Liver (tissue), 9 donors: ENCODE data around the gene TMEM97. TPM values are rescaled to one million over a fixed set of nuclear protein-coding genes. Genes with fewer than 3 reads are reported as not detected.
A peak's percentile ranks its signal among the peaks of the same experiment; 100 is the strongest.

Source experiments
- DNase-seq: peaks from one replicate; pipeline ENCODE4 v3.0.0-alpha.2; 2017; ENCODE audit warnings: low spot score
- H3K27ac ChIP-seq, 2 donors: one replicate each; pipeline ENCODE4 v1.7.0; 2013; ENCODE audit warnings: inconsistent platforms in 2 of 2, low read length in 2 of 2, control low read depth in 1 of 2, low read depth in 1 of 2, mild to moderate bottlenecking in 1 of 2
- H3K27me3 ChIP-seq, 4 donors: one replicate each; pipeline versions ENCODE4 v1.6.1 to v1.7.0; 2013; ENCODE audit warnings: low read length in 3 of 4, inconsistent platforms in 1 of 4, mild to moderate bottlenecking in 1 of 4, moderate library complexity in 1 of 4; ENCODE audit not compliant: control insufficient read depth in 4 of 4, insufficient read depth in 4 of 4
- H3K36me3 ChIP-seq, 4 donors: one replicate each; pipeline versions ENCODE4 v1.6.1 to v1.7.0; 2013; ENCODE audit warnings: low read length in 3 of 4, mild to moderate bottlenecking in 3 of 4, low read depth in 1 of 4, moderate library complexity in 1 of 4; ENCODE audit not compliant: control insufficient read depth in 4 of 4, insufficient read depth in 3 of 4
- H3K4me1 ChIP-seq, 4 donors: one replicate each; pipeline versions ENCODE4 v1.6.1 to v1.7.0; 2013; ENCODE audit warnings: low read length in 3 of 4, mild to moderate bottlenecking in 3 of 4, moderate library complexity in 1 of 4; ENCODE audit not compliant: control insufficient read depth in 4 of 4, insufficient read depth in 4 of 4
- H3K4me3 ChIP-seq, 3 donors: one replicate each; pipeline versions ENCODE4 v1.6.1 to v1.7.0; 2013; ENCODE audit warnings: low read length in 3 of 3, control low read depth in 1 of 3, low read depth in 1 of 3, mild to moderate bottlenecking in 1 of 3
- H3K9ac ChIP-seq, 2 donors: one replicate each; pipeline ENCODE4 v1.7.0; 2013; ENCODE audit warnings: low read length in 2 of 2, mild to moderate bottlenecking in 2 of 2, moderate library complexity in 2 of 2, control low read depth in 1 of 2, low read depth in 1 of 2
- H3K9me3 ChIP-seq, 4 donors: one replicate each; pipeline versions ENCODE4 v1.6.1 to v1.7.0; 2013; ENCODE audit warnings: low read length in 3 of 4; ENCODE audit not compliant: control insufficient read depth in 4 of 4
- CTCF ChIP-seq: fragments of 150-350 bp; IDR thresholded peaks from 2 replicates; pipeline ENCODE4 v1.5.1; 2017; ENCODE audit warnings: improper control_type of control experiment, low read depth, low read length; ENCODE audit not compliant: missing input control
- EGR1 ChIP-seq, 2 donors: IDR thresholded peaks; 2 replicates each; pipeline ENCODE4 v1.6.1; 2016 to 2018; ENCODE audit warnings: antibody characterized with exemption in 2 of 2, low read depth in 2 of 2
- GABPA ChIP-seq, 2 donors: IDR thresholded peaks in 1 of 2; conservative IDR thresholded peaks in 1 of 2; 2 replicates each; pipeline ENCODE4 v1.6.1; 2016; ENCODE audit warnings: antibody characterized with exemption in 2 of 2, mild to moderate bottlenecking in 1 of 2, moderate library complexity in 1 of 2
- REST ChIP-seq: IDR thresholded peaks from 2 replicates; pipeline ENCODE4 v1.6.1; 2016; ENCODE audit warnings: antibody characterized with exemption, mild to moderate bottlenecking
- RXRA ChIP-seq, 2 donors: IDR thresholded peaks; 2 replicates each; pipeline ENCODE4 v1.6.1; 2017 to 2018; ENCODE audit warnings: antibody characterized with exemption in 2 of 2, mild to moderate bottlenecking in 1 of 2
- SP1 ChIP-seq: IDR thresholded peaks from 2 replicates; pipeline ENCODE4 v1.6.1; 2018; ENCODE audit warnings: antibody characterized with exemption, mild to moderate bottlenecking
- TAF1 ChIP-seq: conservative IDR thresholded peaks from 2 replicates; pipeline ENCODE4 v1.6.1; 2016; ENCODE audit warnings: antibody characterized with exemption, mild to moderate bottlenecking
- YY1 ChIP-seq: IDR thresholded peaks from 2 replicates; pipeline ENCODE4 v1.6.1; 2016; ENCODE audit warnings: antibody characterized with exemption, mild to moderate bottlenecking
- WGBS: extraction: QIAGEN DNeasy Blood & Tissue Kit; methylation state at CpG from one replicate; pipeline ENCODE4 v1.1.7; 2013; 5-methylcytosine and 5-hydroxymethylcytosine counted together
- polyA plus RNA-seq, 2 donors: library from polyadenylated mRNA; stranded (reverse) in 1 of 2; unstranded in 1 of 2; fragments of 200-250 nt in 1 of 2; fragments of >200 nt in 1 of 2; fragmentation: Nextera tagmentation in 1 of 2; extraction: Ambion mirVana in 1 of 2; gene quantifications; one replicate each; pipeline versions ENCODE4 v1.2.1 to v1.2.3, GENCODE V29; 2013 to 2015
- total RNA-seq, 2 donors: library from RNA; depleted of rRNA; stranded (reverse); fragments of >200 nt; gene quantifications; one replicate each; pipeline ENCODE4 v1.2.3, GENCODE V29; 2014
- TF ChIP-seq, protein P1 (sequence below): IDR thresholded peaks from 2 replicates; pipeline ENCODE4 v1.6.1; 2016; ENCODE audit warnings: antibody characterized with exemption
- donor health status: healthy.
- donor health status: healthy.
- donor health status: healthy.
- donor health status: healthy.
- donor health status: healthy.

The TMEM97 gene
- total and polyA plus RNA-seq, 4 donors = 29.5 to 90.2 (median 63.5) TPM

GRCh38 chr17:28370744-28371103, 51.7 kb downstream of the TMEM97 start:
- H3K4me1 ChIP-seq = peaks cover 4 to 51% (median 31%) of the 10 kb centered on the region in 4 donors
- peak overlapping the region; percentile 62 to 75 for H3K27ac ChIP-seq
- TF ChIP-seq YY1 = peak; percentile 11
- TF ChIP-seq TAF1 = no peak
- peak overlapping the region in 1 of 2 donors; percentile 43 for H3K9ac ChIP-seq
- peak overlapping the region in 2 of 3 donors; percentile 35 to 60 for H3K4me3 ChIP-seq
- H3K27me3 ChIP-seq = no peaks in the 10 kb centered on the region
- H3K36me3 ChIP-seq = peaks cover 3 to 12% (median 8%) of the 10 kb centered on the region in 4 donors
- no peaks in the 10 kb centered on the region for H3K9me3 ChIP-seq
- WGBS = 27% methylated on average over 1 of the region's 1 CpG
- no peak for DNase-seq

DNA sequence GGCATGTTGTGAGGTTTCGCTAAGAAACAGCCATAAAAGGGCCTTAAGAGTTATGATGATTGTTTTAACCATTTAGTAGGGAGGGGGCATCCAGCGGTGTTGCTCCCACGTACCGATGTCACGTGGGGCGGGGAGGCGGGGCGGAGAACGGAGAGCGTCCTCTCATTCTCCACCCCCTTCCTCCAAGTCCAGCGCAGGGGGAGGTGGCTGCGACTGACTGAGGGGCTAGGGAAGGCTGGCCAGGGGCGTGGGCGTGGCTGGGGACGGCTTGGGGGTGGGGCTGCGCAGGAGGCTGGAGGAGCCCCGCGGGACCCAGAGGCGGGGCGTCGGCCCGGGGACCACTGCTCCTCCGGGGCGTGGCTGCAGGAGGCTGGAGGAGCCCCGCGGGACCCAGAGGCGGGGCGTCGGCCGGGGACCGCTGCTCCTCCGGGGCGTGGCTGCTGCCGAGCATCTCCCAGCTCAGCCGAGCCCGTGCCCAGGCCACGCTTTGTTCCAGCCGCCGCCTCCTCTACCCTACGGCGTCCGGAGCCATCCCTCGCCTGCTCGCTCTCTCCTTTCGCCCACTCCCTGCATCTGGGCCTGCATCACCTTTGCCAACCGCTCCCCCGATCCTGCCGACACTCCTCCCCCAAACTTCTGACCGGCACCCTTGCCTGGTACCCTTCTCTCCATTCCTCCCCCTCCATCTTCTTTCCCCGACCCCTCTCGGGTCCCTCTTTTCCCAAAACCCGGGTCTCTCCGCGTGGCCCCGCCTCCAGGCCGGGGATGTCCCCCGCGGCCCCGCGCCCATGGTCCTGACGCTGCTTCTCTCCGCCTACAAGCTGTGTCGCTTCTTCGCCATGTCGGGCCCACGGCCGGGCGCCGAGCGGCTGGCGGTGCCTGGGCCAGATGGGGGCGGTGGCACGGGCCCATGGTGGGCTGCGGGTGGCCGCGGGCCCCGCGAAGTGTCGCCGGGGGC, 52.5 kb downstream of the TMEM97 start, which contains the start of gene SARM1:
Gene SARM1 (plus strand): TSS at position 450 of the 958 bp plus-strand sequence. CDS start 339 bp downstream, at position 789.
- Histone ChIP-seq H3K4me3 (peak within 1 kb of the TSS in 2 of 3 donors; percentile 35 to 60), H3K9ac (peak within 1 kb of the TSS; percentile 26 to 43), H3K27me3 (no peaks in the 10 kb centered on the region), H3K4me1 (peaks cover 4 to 45% (median 27%) of the 10 kb centered on the region in 4 donors), H3K36me3 (peaks cover 3 to 12% (median 8%) of the 10 kb centered on the region in 4 donors), H3K27ac (peak within 1 kb of the TSS; percentile 62 to 75), H3K9me3 (no peaks in the 10 kb centered on the region)
- TF ChIP-seq TAF1 = no peak
- TF ChIP-seq RXRA (IDR thresholded peaks at IDR 0.05) = peak in 1 of 2 donors; percentile 31
- TF ChIP-seq CTCF = no peak
- peak; percentile 54 for TF ChIP-seq SP1
- TF ChIP-seq EGR1 (IDR thresholded peaks at IDR 0.05; ENCODE audit: low read depth in 2 of 2) = peak; percentile 45 to 60
- peak in 1 of 2 donors; percentile 10 for TF ChIP-seq GABPA (IDR thresholded peaks at IDR 0.05 in 1 of 2, conservative IDR thresholded peaks at IDR 0.05 in 1 of 2)
- TF ChIP-seq, protein P1, sequence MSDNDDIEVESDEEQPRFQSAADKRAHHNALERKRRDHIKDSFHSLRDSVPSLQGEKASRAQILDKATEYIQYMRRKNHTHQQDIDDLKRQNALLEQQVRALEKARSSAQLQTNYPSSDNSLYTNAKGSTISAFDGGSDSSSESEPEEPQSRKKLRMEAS = no peak
- TF ChIP-seq REST = peak; percentile 57
- 9% methylated on average over 80 of the region's 80 CpGs for WGBS
- peak; percentile 82 for DNase-seq
